Neural cell (in vitro differentiated cells): Measurements from ENCODE around the gene GRM3. TPM values are rescaled to one million over a fixed set of nuclear protein-coding genes. Genes with fewer than 3 reads are reported as not detected.

Experiments
- H2AFZ ChIP-seq: fragments of 200-600, 300-800 bp; sonication (generic), shearing (Covaris generic); 2 replicates; pipeline ENCODE4 v1.6.0; 2014; ENCODE audit warnings: low read depth, mild to moderate bottlenecking, antibody characterized with exemption, low read length, moderate library complexity
- H3F3A ChIP-seq: fragments of 200-600 bp; shearing (Covaris generic); 2 replicates; pipeline ENCODE4 v1.6.1; 2016; ENCODE audit warnings: mild to moderate bottlenecking, moderate library complexity, mixed read lengths, antibody characterized with exemption, low read length; ENCODE audit not compliant: insufficient read depth, poor library complexity, severe bottlenecking
- H3K27ac ChIP-seq: fragments of 200-600, 300-800 bp; sonication (generic), shearing (Covaris generic); 2 replicates; pipeline ENCODE4 v1.5.1; 2014; ENCODE audit warnings: mild to moderate bottlenecking, low read length, moderate library complexity
- H3K27me3 ChIP-seq: fragments of 300-800, 200-600 bp; sonication (generic), shearing (Covaris generic); 2 replicates; pipeline ENCODE4 v1.6.0; 2014; ENCODE audit warnings: mild to moderate bottlenecking, low read depth, low read length, moderate library complexity; ENCODE audit not compliant: insufficient read depth
- H3K36me3 ChIP-seq: fragments of 300-800, 200-600 bp; sonication (generic), shearing (Covaris generic); 2 replicates; pipeline ENCODE4 v1.5.1; 2014; ENCODE audit warnings: mild to moderate bottlenecking, antibody characterized with exemption, low read length, moderate library complexity; ENCODE audit not compliant: insufficient read depth
- H3K4me2 ChIP-seq: fragments of 300-800, 200-600 bp; sonication (generic), shearing (Covaris generic); 2 replicates; pipeline ENCODE4 v1.6.0; 2014; ENCODE audit warnings: mild to moderate bottlenecking, low read length
- H3K4me3 ChIP-seq: fragments of 300-800, 200-600 bp; sonication (generic), shearing (Covaris generic); 2 replicates; pipeline ENCODE4 v1.5.1; 2014; ENCODE audit warnings: mild to moderate bottlenecking, low read length, moderate library complexity
- H3K79me2 ChIP-seq: fragments of 200-600 bp; shearing (Covaris generic); replicated peaks from 2 replicates; pipeline ENCODE4 v1.6.0; 2014; ENCODE audit warnings: mild to moderate bottlenecking, low read length, moderate library complexity; ENCODE audit not compliant: insufficient read depth
- H3K9ac ChIP-seq: fragments of 300-800, 200-600 bp; sonication (generic), shearing (Covaris generic); 2 replicates; pipeline ENCODE4 v1.6.1; 2016; ENCODE audit warnings: mild to moderate bottlenecking, low read length, mixed read lengths
- H3K9me2 ChIP-seq: fragments of 200-600 bp; shearing (Covaris generic); 2 replicates; pipeline ENCODE4 v1.6.1; 2016; ENCODE audit warnings: mild to moderate bottlenecking, low read length, mixed read lengths; ENCODE audit not compliant: insufficient read depth
- H3K9me3 ChIP-seq: fragments of 200-600, 300-800 bp; sonication (generic), shearing (Covaris generic); 2 replicates; pipeline ENCODE4 v1.6.1; 2016; ENCODE audit warnings: mild to moderate bottlenecking, mixed run types, low read length, moderate library complexity, mixed read lengths
- H4K20me1 ChIP-seq: fragments of 200-600 bp; shearing (Covaris generic); 2 replicates; pipeline ENCODE4 v1.6.1; 2016; ENCODE audit warnings: mild to moderate bottlenecking, mixed run types; ENCODE audit not compliant: insufficient read depth
- EP300 ChIP-seq: fragments of 450-650 bp; conservative IDR thresholded peaks from 2 replicates; pipeline ENCODE4 v1.6.1; 2014; ENCODE audit warnings: antibody characterized with exemption, mild to moderate bottlenecking, moderate library complexity; ENCODE audit not compliant: poor library complexity, severe bottlenecking
- EZH2 ChIP-seq: fragments of 200-600, 300-800 bp; shearing (Covaris generic), sonication (generic); IDR thresholded peaks from 2 replicates; pipeline ENCODE4 v1.6.1; 2014; ENCODE audit warnings: antibody characterized with exemption, low read length, borderline replicate concordance, mild to moderate bottlenecking; ENCODE audit not compliant: insufficient read depth, poor library complexity, severe bottlenecking
- MXI1 ChIP-seq: fragments of 450-650 bp; conservative IDR thresholded peaks from 2 replicates; pipeline ENCODE4 v1.6.1; 2014; ENCODE audit warnings: antibody characterized with exemption, mild to moderate bottlenecking; ENCODE audit not compliant: poor library complexity, severe bottlenecking
- POLR2AphosphoS5 ChIP-seq: IDR thresholded peaks from 2 replicates; pipeline ENCODE4 v1.6.1; 2012
- RAD21 ChIP-seq: fragments of 450-650 bp; conservative IDR thresholded peaks from 2 replicates; pipeline ENCODE4 v1.6.1; 2014; ENCODE audit warnings: antibody characterized with exemption, mild to moderate bottlenecking, moderate library complexity
- SMC3 ChIP-seq: fragments of 450-650 bp; conservative IDR thresholded peaks from 2 replicates; pipeline ENCODE4 v1.6.1; 2014; ENCODE audit warnings: antibody characterized with exemption, mild to moderate bottlenecking, moderate library complexity; ENCODE audit not compliant: poor library complexity
- TAF1 ChIP-seq: IDR thresholded peaks from 2 replicates; pipeline ENCODE4 v1.6.1; 2012; ENCODE audit warnings: low read depth
- polyA plus RNA-seq: library from polyadenylated mRNA; depleted of rRNA; stranded (reverse); fragments of >200 nt; gene quantifications from 2 replicates; pipeline ENCODE4 v1.2.3, GENCODE V29; 2014
- TF ChIP-seq, protein P1 (sequence below): fragments of 450-650 bp; IDR thresholded peaks from 2 replicates; pipeline ENCODE4 v1.5.1; 2014; ENCODE audit warnings: antibody characterized with exemption, mild to moderate bottlenecking, moderate library complexity; ENCODE audit not compliant: poor library complexity, severe bottlenecking
- TF ChIP-seq, protein P2 (sequence below): IDR thresholded peaks from 2 replicates; pipeline ENCODE4 v1.6.1; 2012; ENCODE audit warnings: borderline replicate concordance

Gene GRM3
- polyA plus RNA-seq, 1 donor from 2014 or later, result 15.9 TPM

DNA sequence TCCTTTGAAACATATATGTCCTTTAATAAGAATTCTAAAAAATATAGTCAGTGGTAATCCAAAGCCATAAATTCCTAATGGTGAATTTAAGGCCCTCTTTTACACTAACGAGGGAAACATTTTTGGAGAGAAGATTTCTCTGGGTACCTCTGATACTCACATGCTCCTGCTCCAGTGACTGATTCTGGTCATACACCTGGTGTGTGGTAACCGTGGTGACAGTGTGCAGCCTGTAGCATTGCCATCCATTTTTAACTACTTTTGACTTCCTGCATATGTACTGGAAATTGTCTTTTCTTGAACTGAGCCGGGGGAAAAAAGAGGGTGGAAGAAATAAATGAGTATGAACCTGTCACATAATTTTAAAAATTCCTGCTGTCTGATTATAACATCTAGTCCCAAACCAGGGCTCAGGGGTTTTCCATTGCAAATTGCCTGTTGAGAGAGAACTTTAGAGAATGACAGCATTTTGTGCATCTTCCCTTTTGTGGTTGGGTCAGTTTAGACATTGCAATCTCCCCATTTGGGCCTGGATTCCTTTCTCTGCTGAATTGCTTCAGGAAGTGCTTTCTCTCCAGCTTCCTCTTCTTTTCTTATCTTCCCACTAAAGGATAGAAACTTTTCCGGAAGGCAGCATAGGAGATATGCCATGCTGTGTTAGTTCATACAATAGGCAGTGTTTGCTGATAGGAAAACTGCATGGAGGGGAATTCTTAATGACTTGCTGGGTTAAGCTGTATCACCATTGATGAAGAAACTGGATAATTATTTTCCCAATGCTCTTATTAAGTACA is 125.5 kb downstream of the GRM3 start:
- H3K4me2 ChIP-seq, result no peak overlapping the region
- H3K36me3 ChIP-seq, result no peaks in the 10 kb centered on the region
- H4K20me1 ChIP-seq, result no peaks in the 10 kb centered on the region
- TF ChIP-seq RAD21 (no peak), TAF1 (no peak), MXI1 (no peak)
- no peak overlapping the region for H3K27ac ChIP-seq
- H3K79me2 ChIP-seq, result no peaks in the 10 kb centered on the region
- H3K9me2 ChIP-seq, result no peaks in the 10 kb centered on the region
- no peaks in the 10 kb centered on the region for H3K27me3 ChIP-seq
- H3K9me3 ChIP-seq, result no peaks in the 10 kb centered on the region
- H3F3A ChIP-seq, result no peaks in the 10 kb centered on the region
- no peak overlapping the region for H2AFZ ChIP-seq
- no peak overlapping the region for H3K9ac ChIP-seq
- no peak overlapping the region for H3K4me3 ChIP-seq

GRCh38 chr7:86773309-86773708 is 129.6 kb downstream of the GRM3 start:
- Histone ChIP-seq H3K27ac (no peak overlapping the region), H4K20me1 (no peaks in the 10 kb centered on the region), H2AFZ (no peak overlapping the region), H3K4me2 (no peak overlapping the region), H3K9ac (no peak overlapping the region), H3K9me2 (no peaks in the 10 kb centered on the region), H3K79me2 (no peaks in the 10 kb centered on the region), H3K36me3 (no peaks in the 10 kb centered on the region), H3K4me3 (no peak overlapping the region), H3F3A (no peaks in the 10 kb centered on the region), H3K27me3 (no peaks in the 10 kb centered on the region), H3K9me3 (no peaks in the 10 kb centered on the region)
- no peak for TF ChIP-seq MXI1
- no peak for TF ChIP-seq TAF1
- TF ChIP-seq, protein P1, sequence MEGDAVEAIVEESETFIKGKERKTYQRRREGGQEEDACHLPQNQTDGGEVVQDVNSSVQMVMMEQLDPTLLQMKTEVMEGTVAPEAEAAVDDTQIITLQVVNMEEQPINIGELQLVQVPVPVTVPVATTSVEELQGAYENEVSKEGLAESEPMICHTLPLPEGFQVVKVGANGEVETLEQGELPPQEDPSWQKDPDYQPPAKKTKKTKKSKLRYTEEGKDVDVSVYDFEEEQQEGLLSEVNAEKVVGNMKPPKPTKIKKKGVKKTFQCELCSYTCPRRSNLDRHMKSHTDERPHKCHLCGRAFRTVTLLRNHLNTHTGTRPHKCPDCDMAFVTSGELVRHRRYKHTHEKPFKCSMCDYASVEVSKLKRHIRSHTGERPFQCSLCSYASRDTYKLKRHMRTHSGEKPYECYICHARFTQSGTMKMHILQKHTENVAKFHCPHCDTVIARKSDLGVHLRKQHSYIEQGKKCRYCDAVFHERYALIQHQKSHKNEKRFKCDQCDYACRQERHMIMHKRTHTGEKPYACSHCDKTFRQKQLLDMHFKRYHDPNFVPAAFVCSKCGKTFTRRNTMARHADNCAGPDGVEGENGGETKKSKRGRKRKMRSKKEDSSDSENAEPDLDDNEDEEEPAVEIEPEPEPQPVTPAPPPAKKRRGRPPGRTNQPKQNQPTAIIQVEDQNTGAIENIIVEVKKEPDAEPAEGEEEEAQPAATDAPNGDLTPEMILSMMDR, result no peak
- TF ChIP-seq RAD21, result no peak
- TF ChIP-seq, protein P2, sequence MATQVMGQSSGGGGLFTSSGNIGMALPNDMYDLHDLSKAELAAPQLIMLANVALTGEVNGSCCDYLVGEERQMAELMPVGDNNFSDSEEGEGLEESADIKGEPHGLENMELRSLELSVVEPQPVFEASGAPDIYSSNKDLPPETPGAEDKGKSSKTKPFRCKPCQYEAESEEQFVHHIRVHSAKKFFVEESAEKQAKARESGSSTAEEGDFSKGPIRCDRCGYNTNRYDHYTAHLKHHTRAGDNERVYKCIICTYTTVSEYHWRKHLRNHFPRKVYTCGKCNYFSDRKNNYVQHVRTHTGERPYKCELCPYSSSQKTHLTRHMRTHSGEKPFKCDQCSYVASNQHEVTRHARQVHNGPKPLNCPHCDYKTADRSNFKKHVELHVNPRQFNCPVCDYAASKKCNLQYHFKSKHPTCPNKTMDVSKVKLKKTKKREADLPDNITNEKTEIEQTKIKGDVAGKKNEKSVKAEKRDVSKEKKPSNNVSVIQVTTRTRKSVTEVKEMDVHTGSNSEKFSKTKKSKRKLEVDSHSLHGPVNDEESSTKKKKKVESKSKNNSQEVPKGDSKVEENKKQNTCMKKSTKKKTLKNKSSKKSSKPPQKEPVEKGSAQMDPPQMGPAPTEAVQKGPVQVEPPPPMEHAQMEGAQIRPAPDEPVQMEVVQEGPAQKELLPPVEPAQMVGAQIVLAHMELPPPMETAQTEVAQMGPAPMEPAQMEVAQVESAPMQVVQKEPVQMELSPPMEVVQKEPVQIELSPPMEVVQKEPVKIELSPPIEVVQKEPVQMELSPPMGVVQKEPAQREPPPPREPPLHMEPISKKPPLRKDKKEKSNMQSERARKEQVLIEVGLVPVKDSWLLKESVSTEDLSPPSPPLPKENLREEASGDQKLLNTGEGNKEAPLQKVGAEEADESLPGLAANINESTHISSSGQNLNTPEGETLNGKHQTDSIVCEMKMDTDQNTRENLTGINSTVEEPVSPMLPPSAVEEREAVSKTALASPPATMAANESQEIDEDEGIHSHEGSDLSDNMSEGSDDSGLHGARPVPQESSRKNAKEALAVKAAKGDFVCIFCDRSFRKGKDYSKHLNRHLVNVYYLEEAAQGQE, result no peak
- TF ChIP-seq POLR2AphosphoS5, result no peak

- no peaks in the 10 kb centered on the region for H4K20me1 ChIP-seq
- no peaks in the 10 kb centered on the region for H3K36me3 ChIP-seq
- no peaks in the 10 kb centered on the region for H3K27me3 ChIP-seq
- no peaks in the 10 kb centered on the region for H3K9me2 ChIP-seq
- no peak overlapping the region for H3K27ac ChIP-seq
- no peak overlapping the region for H3K9ac ChIP-seq
- no peaks in the 10 kb centered on the region for H3F3A ChIP-seq
- H3K9me3 ChIP-seq, result no peaks in the 10 kb centered on the region
- H3K79me2 ChIP-seq, result no peaks in the 10 kb centered on the region
- H2AFZ ChIP-seq, result no peak overlapping the region
- TF ChIP-seq, protein P1, result no peak
- TF ChIP-seq RAD21, result no peak
- no peak for TF ChIP-seq SMC3
- TF ChIP-seq, protein P2, result no peak
- TF ChIP-seq EZH2, result no peak
- TF ChIP-seq POLR2AphosphoS5, result no peak
- no peak for TF ChIP-seq TAF1
- no peak for TF ChIP-seq MXI1
- TF ChIP-seq EP300, result no peak
- no peak overlapping the region for H3K4me2 ChIP-seq
- no peak overlapping the region for H3K4me3 ChIP-seq
Observed at GRCh38 chr7:86775203-86775602, 131.5 kb downstream of the GRM3 start.
